Fibroblast of skin of back (primary cell): ENCODE measurements around the gene YES1.
A peak's percentile ranks its signal among the peaks of the same experiment; 100 is the strongest.
"Not testable (repeated sequence)": the region's sequence is repeated elsewhere in the genome, so short reads cannot be mapped to it uniquely, and the experiment has no call there.

Experiments
- DNase-seq: peaks from one replicate; pipeline ENCODE4 v3.0.0-alpha.2; 2013

YES1 gene

GRCh38 chr18:717003-717402, 95.0 kb downstream of the YES1 start:
- no peak for DNase-seq

DNA sequence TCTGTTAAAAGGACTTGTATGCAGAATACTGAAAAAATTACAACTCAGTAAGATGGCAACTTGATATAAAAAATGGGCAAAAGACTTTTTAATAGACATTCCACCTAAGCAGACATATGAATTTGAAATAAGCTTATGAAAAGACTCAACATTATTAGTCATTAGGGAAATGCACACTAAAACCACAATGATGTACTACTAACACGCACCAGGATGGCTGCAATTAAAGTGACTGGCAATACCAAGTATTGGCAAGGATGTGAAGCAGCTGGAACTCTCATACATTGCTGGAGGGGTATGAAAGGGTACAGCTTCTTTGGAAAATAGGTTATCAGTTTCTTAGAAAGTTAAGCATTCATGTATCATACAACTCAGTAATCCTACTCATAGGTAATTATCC, 96.4 kb downstream of the YES1 start:
- DNase-seq = peak; percentile 80

- DNase-seq = no peak
These were observed 98.9 kb downstream of the YES1 start for GRCh38 chr18:713135-713490.

DNA sequence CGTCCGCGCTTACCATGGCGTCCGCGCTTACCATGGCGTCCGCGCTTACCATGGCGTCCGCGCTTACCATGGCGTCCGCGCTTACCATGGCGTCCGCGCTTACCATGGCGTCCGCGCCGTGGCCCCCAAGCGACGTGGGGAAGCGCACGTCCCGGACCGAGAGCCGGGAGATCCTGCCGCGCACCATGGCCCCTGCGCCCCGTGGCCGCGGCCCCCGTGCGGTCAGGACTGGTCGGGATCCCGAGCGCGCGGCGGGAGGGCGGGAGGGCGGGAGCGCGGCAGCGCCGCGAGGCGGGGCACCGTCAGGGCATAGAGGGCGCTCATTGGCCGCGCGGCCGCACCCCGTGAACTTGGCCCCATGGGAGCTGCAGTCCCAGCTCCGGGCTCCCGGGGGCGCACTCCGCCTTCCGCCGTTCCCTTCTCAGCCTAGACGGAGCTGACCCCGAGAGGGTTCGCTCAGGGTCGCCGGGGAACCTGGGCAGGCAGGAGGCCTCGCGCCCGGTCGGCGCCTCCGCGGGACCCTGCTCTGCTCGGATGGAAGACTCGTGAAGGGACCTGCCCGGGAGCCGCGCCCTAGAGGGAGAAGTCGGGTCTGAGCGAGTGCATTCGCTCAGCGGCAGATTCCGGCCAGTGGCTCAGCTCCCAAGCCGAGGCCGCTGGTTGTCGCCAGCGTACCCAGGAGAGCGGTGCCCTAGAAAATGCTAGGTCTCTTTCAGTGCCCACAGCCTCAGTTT, 99.5 kb downstream of the YES1 start, which contains the start of gene ENOSF1:
ENOSF1 (minus strand) TSS at position 230 of the 734 bp plus-strand sequence; CDS start at position 187, 43 bp downstream.
- peak; percentile 86 for DNase-seq

DNA sequence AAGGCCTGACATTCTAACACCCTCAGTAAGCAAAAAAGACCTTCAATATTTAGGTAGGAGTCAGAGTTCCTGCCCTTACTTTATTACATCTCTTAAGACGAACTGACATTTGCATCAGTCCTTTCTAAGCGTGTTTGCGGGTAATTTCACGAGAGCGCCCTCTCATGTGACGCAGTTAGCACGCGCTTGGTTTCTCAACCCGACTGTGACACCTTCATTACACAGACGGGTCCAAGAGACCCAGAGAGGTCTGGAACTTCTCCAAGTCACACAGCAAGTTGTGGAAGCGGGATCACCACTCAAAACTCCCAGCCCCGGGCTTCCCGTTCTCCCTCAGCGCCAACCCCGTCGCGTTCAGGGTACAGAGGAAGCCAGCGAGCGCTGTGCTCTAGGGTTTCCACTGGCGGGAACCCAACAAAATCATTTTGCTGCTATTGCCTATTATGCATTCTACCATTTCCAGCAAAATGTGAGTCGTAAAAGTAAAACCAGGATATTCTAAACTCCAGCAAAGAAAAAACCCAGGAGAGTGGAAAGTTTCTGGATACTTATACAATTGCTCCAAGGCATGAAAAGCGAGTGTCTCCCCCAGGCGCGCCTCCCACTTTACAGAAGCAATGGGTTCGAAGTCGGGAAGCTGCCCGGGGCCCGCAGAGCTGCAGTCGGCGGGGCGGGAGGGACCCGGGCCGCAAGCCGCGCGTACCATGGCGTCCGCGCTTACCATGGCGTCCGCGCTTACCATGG, 100.2 kb downstream of the YES1 start:
- DNase-seq = peak; percentile 74

DNA sequence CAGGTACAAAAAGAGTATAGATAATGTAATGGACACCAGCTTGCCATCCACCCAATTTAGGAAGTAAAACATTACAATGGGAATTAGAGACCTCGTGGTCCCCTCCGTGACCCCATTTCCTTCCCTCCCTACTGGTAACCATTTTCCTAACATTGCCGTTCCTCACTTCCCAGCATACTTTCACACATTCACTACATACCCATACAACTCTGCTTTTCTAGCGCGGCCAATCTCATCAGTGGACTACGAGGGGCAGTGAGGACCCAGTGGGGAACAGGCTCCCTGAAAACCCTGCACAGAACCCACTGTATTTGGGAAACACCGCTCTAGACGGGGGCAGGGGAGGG, 100.8 kb downstream of the YES1 start:
- DNase-seq = peak; percentile 18

GRCh38 chr18:710418-711300, 101.4 kb downstream of the YES1 start:
- DNase-seq = no peak

GRCh38 chr18:709771-710170, 102.3 kb downstream of the YES1 start:
- no peak for DNase-seq

- DNase-seq = no peak
These were observed 103.9 kb downstream of the YES1 start for GRCh38 chr18:708096-708495.

- DNase-seq = no peak
These were observed 105.6 kb downstream of the YES1 start for GRCh38 chr18:706405-706804.

DNA sequence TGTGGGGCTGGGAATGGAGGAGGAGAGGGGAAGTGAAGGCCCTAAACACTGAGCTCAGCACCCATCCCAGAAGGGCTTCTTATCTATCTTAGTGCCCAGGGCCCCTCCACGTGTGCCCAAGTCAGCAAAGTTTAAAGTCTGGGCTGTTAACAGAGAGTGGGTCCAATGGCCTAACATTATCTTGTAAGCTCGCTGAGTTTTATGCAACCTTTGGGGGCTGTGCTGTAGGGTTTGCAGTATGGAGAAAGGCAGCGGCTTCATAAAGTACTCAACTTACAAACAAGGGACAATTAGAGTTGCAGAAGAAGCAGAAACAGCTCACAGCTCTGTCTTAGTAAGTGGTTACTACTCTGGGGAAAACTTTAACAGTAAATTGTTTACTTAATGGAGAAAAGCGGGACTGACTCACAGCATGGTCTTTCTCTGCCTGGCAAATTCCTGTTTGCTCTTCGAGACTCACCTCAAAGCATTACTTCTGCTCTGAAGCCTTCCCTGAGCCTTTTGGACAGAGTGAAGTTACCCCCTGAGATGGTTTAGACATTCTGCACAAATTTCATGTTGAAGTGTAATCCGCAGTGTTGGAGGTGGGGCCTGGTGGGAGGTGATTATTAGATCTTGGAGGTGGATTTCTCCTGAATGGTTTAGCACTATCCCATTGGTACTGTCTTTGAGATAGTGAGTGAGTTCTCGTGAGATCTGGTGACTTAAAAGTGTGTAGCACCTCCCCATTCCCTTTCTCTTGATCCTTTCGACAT, 108.7 kb downstream of the YES1 start:
- peak; percentile 64 for DNase-seq

DNA sequence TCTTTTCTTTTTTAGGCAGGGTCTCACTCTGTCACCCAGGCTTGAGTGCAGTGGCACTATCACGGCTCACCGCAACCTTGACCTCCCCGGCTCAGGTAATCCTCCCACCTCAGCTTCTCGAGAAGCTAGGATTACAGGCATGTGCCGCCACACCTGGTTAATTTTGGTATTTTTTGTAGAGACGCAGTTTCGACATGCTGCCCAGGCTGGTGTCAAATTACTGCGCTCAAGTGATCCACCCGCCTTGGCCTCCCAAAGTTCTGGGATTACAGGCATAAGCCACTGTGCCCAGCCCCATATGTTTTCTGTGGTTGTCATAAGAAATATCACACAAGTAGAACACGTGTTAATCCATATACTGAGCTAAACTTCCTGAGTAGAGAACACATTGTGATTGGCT, 114.2 kb downstream of the YES1 start:
- no peak for DNase-seq

DNA sequence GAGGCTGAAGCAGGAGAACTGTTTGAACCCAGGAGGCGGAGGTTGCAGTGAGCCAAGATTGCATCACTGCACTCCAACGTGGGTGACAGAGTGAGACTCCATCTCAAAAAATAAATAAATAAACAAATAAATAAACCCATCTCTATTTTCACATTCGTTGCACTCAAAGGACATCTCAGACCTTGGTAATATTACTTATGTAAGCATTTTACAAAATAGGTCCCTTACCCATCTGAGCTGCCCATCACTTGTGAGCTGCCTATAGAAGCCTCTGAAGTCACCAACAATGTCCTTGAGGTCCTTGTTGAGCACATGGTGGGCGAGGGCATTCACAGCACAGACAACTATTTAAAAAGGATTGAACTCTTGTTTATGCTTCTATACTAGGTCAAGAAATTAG, 115.0 kb downstream of the YES1 start:
- DNase-seq = no peak

GRCh38 chr18:693466-694187, 118.4 kb downstream of the YES1 start:
- no peak for DNase-seq

DNA sequence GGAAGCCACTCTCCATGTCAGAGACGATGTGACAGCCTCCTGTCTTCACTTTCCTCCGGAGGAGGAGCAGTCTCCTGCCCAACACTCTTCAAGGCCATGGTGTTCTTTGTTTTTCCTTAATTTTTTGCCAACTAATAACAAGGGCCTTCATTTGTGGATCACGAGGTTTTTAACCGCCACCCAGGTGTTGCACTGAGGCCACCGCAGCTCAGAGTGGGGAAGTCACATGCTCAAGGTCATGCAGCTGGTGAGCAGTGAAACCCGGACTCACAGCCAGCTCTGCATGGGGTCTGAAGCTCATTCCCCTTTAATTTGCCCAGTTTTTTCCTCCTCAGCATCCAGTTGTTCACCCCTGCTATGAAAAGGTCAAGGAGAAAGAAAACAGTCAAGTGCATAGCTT, 119.2 kb downstream of the YES1 start:
- DNase-seq = no peak

- no peak for DNase-seq
These were observed 123.7 kb downstream of the YES1 start for GRCh38 chr18:688323-688722.

DNA sequence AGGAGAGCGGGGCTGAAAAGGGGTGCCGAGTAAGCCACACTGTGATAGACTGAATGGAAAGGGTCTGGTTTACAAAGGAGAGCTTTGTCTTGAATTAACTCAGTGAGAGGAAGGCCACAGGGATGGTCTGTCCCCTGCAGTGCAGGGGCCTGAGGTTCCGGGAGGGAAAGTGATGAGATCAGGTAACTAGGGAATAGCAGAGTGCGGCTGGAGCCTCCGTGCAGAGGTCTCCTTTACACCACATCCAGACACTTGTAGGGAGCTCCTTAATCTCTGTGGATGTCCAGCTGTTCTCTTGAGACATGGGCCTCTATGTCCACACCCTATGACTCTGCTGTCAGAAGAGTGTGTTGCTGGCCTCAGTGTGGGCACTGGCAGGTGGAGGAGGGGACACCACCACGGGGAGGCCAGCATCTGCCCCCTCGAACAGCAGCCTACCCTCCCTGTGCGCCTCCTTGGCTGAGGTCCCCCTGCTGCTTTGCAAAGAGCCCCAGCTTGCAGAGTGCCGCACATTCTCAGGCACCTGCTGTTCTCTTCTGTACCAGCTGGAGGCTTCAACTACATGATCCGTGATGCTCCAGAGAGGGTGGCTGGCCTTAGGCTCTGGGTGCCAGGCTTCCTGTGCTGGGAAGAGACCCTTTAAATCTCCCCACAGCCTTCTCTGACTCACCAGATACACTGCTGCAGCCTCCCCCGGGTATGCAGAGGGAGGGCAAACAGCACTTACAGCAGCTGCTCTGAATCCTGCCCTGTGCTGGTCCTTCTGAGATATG, 125.5 kb downstream of the YES1 start:
- DNase-seq = peak; percentile 9

DNA sequence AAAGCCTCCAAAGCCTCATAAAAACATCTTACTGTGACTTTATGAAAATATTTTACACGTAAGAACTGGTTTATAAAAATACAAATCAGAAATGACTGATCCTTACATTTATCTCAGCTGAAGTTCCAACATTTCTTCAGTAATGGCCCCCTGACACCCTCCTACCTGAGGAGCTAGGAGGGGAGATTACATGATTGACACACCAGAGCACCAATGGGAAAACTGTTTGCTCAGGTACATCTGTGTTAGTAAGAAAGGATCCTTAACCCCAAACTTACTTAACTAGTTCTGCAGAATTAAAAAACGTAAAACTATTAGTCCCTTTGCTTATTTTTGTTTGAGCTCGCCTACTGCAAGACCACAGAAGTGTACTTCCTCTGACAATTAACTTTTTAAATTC, 126.6 kb downstream of the YES1 start:
- DNase-seq = no peak

DNA sequence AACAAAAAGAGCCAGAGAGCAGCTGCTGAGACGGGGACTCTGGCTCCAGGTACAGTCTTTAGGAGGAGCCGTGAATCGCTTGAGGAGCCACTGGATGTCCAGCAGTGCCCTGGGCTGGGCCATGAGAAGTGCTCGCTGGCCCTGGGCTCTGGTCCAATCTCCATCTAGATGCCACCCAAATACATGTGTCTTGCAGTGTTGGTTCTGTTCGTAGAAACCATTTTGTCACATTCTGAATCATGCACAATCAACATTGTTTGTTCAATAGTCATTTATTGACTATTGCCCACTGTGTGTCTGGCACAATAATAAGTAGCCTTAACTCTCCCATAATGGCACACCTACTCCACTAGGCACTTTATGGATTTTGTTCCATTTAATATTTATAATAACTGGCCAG, 128.5 kb downstream of the YES1 start:
- DNase-seq = no peak

DNA sequence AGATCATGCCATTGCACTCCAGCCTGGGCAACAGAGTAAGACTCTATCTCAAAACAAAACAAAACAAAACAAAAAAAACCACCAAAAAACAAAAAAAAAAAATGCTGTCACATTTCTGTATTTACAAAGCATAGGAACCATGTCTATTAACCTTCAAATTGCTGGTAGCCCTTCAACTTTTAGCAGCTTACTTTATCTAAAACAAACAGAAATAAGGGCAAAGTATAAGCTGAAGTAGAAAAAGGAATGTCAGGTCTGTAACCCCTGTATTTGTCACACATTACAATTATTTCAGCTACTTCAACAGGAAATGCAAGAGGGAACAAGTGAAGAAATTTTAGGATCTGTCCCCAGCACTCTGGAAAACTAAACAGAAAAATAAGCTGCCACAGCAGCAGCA, 129.2 kb downstream of the YES1 start:
- no peak for DNase-seq

DNA sequence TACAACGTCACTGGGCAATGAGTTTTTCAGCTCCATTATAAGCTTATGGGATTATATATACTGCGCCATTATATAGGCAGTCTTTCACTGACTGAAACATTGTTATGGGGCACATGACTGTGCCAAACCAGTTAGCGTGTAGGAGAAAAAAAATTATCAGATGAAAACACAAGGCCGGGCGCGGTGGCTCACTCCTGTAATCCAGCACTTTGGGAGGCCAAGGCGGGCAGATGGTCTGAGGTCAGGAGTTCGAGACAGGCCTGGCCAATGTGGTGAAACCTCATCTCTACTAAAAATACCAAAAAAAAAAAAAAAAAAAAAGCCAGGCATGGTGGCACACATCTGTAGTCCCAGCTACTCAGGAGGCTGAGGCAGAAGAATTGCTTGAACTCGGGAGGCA, 129.6 kb downstream of the YES1 start:
- DNase-seq = not testable (repeated sequence)
